ENCODE measurements around the gene POLR1A.
A peak's percentile ranks its signal among the peaks of the same experiment; 100 is the strongest.

- TF ChIP-seq POLR2AphosphoS5 (IDR thresholded peaks at IDR 0.05) (peak; percentile 40 to 65), CTCF (IDR thresholded peaks at IDR 0.05) (no peak), EP300 (IDR thresholded peaks at IDR 0.05) (no peak), POLR2A (IDR thresholded peaks at IDR 0.05; ENCODE audit: low read depth) (no peak)
Observed at GRCh38 chr2:86017901-86018896, 87.5 kb downstream of the POLR1A start.
